LNCaP clone FGC (cell line): ENCODE results near the gene SPRN.

Experiments
- DNase-seq: peaks from one replicate; pipeline ENCODE4 v3.0.0-alpha.2; 2011; ENCODE audit warnings: low read depth
- H3K4me3 ChIP-seq: 2 replicates; pipeline ENCODE4 v1.5.1; 2011; ENCODE audit warnings: mild to moderate bottlenecking, low read depth, low read length, control low read depth
- CTCF ChIP-seq: IDR thresholded peaks from 2 replicates; pipeline ENCODE4 v1.5.1; 2012; ENCODE audit warnings: mild to moderate bottlenecking; ENCODE audit not compliant: control insufficient read depth, insufficient read depth; ENCODE audit errors: extremely low read depth

Gene SPRN

GRCh38 chr10:133465950-133466474 is 41.6 kb upstream of the SPRN start:
- no peak for TF ChIP-seq CTCF
- DNase-seq = no peak
- no peak overlapping the region for H3K4me3 ChIP-seq

- no peak for DNase-seq
- no peak for TF ChIP-seq CTCF
Observed at GRCh38 chr10:133465191-133465949, 40.9 kb upstream of the SPRN start.

GRCh38 chr10:133464582-133465031 is 40.2 kb upstream of the SPRN start:
- TF ChIP-seq CTCF = no peak
- no peak for DNase-seq
- H3K4me3 ChIP-seq = no peak overlapping the region

More at GRCh38 chr10:133465191-133465949, 40.9 kb upstream of the SPRN start:
- H3K4me3 ChIP-seq = no peak overlapping the region

- no peak overlapping the region for H3K4me3 ChIP-seq
- DNase-seq = no peak
- TF ChIP-seq CTCF = no peak
Observed at GRCh38 chr10:133462512-133463305, 38.3 kb upstream of the SPRN start.

- no peak for TF ChIP-seq CTCF
- H3K4me3 ChIP-seq = no peak overlapping the region
- no peak for DNase-seq
Observed at GRCh38 chr10:133461841-133462240, 37.4 kb upstream of the SPRN start.

- H3K4me3 ChIP-seq = no peak overlapping the region
- DNase-seq = no peak
- TF ChIP-seq CTCF = no peak
Observed at GRCh38 chr10:133461027-133461426, 36.6 kb upstream of the SPRN start.
